IPS-15b (cell line): ENCODE results near the gene ALKBH5.

Experiments
- H3K27me3 ChIP-seq: one replicate; pipeline ENCODE4 v1.6.1; 2013; ENCODE audit warnings: low read length; ENCODE audit not compliant: control insufficient read depth, insufficient read depth
- H3K36me3 ChIP-seq: one replicate; pipeline ENCODE4 v1.6.1; 2013; ENCODE audit warnings: low read length; ENCODE audit not compliant: control insufficient read depth, insufficient read depth
- H3K4me1 ChIP-seq: one replicate; pipeline ENCODE4 v1.6.1; 2013; ENCODE audit warnings: mild to moderate bottlenecking, low read length; ENCODE audit not compliant: control insufficient read depth, insufficient read depth
- H3K4me3 ChIP-seq: one replicate; pipeline ENCODE4 v1.5.1; 2013; ENCODE audit warnings: low read depth, low read length
- H3K9ac ChIP-seq: one replicate; pipeline ENCODE4 v1.6.1; 2013; ENCODE audit warnings: low read depth, mild to moderate bottlenecking, low read length
- H3K9me3 ChIP-seq: one replicate; pipeline ENCODE4 v1.6.1; 2013; ENCODE audit warnings: mild to moderate bottlenecking, low read length; ENCODE audit not compliant: control insufficient read depth, insufficient read depth

ALKBH5 gene

GRCh38 chr17:18228176-18228682 is 44.6 kb downstream of the ALKBH5 start:
- no peaks in the 10 kb centered on the region for H3K27me3 ChIP-seq
- H3K9me3 ChIP-seq = no peaks in the 10 kb centered on the region
- peaks cover 5% of the 10 kb centered on the region for H3K4me1 ChIP-seq
- H3K36me3 ChIP-seq = peaks cover 13% of the 10 kb centered on the region
- no peak overlapping the region for H3K4me3 ChIP-seq
- no peak overlapping the region for H3K9ac ChIP-seq

DNA sequence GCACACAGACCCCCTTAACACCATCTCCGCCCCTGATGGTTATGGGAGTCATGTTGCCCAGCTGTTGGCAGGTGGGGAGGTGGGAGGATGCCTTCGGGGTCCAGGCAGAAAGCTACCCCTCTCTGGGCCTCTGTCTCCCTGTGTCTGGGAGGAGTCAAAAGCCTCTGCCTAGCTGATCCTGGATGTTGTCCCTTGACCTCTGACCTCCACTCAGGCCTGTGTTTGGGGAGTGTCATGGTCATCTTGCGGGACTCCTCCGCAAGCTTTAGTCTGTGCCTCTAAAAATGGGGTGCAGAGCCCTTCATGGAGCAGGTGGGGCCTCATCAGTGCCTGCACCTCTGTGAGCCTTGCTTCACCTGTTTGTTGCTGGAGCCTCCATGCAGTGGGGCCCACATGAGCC is 45.6 kb downstream of the ALKBH5 start:
- Histone ChIP-seq H3K36me3 (peaks cover 22% of the 10 kb centered on the region), H3K4me1 (peaks cover 1% of the 10 kb centered on the region), H3K9me3 (no peaks in the 10 kb centered on the region), H3K4me3 (no peak overlapping the region), H3K27me3 (no peaks in the 10 kb centered on the region), H3K9ac (no peak overlapping the region)

GRCh38 chr17:18229771-18230170 is 46.1 kb downstream of the ALKBH5 start:
- Histone ChIP-seq H3K36me3 (peaks cover 27% of the 10 kb centered on the region), H3K4me1 (no peaks in the 10 kb centered on the region), H3K4me3 (no peak overlapping the region), H3K9ac (no peak overlapping the region), H3K27me3 (no peaks in the 10 kb centered on the region), H3K9me3 (no peaks in the 10 kb centered on the region)

DNA sequence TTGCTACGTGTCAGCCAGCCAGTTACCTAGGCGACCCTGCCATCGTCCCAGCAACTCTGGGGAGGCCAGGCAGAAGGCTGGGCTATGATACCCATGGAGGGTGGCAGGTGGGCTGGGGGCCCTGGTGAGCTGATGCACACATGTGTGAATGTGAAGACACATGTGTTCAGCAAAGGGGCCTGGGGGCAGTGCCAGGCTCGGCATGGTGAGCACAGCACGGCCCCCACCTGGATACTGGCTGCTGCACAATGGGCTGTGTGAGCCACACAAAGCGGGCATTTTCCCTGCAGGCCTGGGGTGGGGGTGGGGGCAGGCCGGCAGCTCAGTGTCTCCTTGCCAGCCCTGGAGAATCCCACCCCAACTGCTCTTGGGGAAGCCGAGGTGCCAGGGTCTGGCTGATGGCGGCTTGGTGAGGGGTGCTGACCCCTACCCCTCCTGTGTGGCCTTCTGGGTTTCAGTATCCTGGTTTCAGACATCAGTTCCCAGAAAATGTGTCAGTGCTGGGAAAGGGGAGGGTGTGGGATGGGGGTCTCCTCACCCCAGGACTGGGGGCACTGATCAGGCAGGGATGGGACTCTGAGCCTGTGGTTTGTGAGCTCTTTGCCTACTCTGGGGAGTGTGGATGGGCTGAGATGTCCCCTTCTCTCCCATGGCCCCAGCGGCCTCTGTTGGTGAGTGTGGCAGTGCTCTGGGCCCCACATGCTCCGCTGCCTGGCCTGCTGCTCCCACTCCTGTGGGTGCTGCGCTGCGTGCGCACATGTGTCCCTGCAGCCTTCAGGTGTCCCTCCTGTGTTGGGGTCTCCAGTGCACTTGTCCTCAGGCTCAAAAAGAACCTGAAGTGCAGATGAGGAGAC is 46.9 kb downstream of the ALKBH5 start:
- Histone ChIP-seq H3K36me3 (peaks cover 35% of the 10 kb centered on the region), H3K9ac (no peak overlapping the region), H3K4me1 (no peaks in the 10 kb centered on the region), H3K9me3 (no peaks in the 10 kb centered on the region), H3K27me3 (no peaks in the 10 kb centered on the region), H3K4me3 (no peak overlapping the region)

DNA sequence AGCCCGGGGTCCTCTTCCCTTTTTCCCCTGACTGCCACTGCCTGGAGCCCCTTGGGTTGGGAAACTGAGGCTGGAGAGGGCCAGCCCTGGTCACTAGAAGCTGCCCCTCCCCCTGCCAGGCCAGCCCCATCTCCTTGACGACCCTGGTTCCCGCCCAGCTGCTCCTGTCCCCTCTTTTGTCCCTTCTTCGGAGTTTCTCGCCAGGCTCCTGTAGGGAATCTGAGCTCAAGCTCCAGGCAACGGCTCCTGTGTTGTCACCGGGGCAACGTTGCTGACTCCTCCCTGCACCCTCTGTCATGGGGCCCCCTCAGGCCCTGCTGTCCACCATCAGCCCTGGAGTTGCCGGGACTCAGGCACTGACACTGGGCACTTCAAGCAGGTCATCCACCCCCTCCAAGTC is 47.5 kb downstream of the ALKBH5 start:
- no peaks in the 10 kb centered on the region for H3K9me3 ChIP-seq
- no peak overlapping the region for H3K9ac ChIP-seq
- no peak overlapping the region for H3K4me3 ChIP-seq
- H3K4me1 ChIP-seq = no peaks in the 10 kb centered on the region
- no peaks in the 10 kb centered on the region for H3K27me3 ChIP-seq
- H3K36me3 ChIP-seq = peaks cover 41% of the 10 kb centered on the region

- Histone ChIP-seq H3K4me1 (no peaks in the 10 kb centered on the region), H3K4me3 (no peak overlapping the region), H3K9me3 (no peaks in the 10 kb centered on the region), H3K36me3 (peaks cover 67% of the 10 kb centered on the region), H3K27me3 (no peaks in the 10 kb centered on the region), H3K9ac (no peak overlapping the region)
These were observed 50.3 kb downstream of the ALKBH5 start for GRCh38 chr17:18233803-18234518.

GRCh38 chr17:18234853-18235380 is 51.3 kb downstream of the ALKBH5 start:
- Histone ChIP-seq H3K9me3 (no peaks in the 10 kb centered on the region), H3K4me1 (no peaks in the 10 kb centered on the region), H3K9ac (no peak overlapping the region), H3K4me3 (no peak overlapping the region), H3K27me3 (no peaks in the 10 kb centered on the region), H3K36me3 (peaks cover 69% of the 10 kb centered on the region)

DNA sequence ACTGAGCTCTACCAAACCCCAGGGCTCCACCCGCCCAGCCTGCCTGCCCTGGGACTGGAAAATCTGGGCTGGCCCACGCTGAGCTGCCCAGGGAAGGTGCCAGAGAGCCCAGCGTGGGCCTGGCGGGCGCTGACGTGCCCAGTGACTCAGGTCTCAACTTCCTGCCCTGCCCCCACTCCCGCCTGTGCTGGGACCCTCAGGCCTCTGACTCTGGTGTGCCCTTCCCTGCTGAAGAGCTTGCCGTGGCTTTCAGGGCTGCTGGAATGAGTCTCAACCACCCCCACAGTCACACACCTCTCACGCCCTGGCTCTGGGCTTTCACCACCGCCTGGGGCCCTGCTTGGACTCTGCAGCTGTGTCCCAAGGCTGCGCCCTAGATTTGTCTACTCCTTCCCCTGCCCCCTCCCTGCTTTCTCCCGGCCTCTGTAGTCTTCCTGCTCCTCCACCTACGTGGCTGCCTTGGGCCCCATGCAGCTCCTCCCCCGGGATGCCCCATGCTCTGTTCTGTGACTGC is 52.2 kb downstream of the ALKBH5 start:
- H3K9me3 ChIP-seq = no peaks in the 10 kb centered on the region
- H3K36me3 ChIP-seq = peaks cover 75% of the 10 kb centered on the region
- H3K9ac ChIP-seq = no peak overlapping the region
- no peaks in the 10 kb centered on the region for H3K4me1 ChIP-seq
- H3K27me3 ChIP-seq = no peaks in the 10 kb centered on the region
- H3K4me3 ChIP-seq = no peak overlapping the region

DNA sequence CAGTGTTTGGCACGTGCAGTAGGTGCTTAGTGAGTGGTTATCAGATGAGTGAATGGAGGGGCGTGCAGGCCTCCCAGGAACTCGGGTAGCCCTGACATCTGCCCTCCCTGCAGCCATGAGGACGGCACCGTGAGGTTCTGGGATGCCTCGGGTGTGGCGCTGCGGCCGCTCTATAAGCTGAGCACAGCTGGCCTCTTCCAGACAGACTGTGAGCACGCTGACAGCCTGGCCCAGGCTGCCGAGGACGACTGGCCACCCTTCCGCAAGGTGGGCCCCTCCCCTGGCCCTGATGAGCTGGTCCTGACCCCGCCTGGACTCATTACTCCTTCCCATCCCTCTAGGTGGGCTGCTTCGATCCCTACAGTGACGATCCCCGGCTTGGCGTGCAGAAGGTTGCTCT is 52.9 kb downstream of the ALKBH5 start:
- H3K4me1 ChIP-seq = no peaks in the 10 kb centered on the region
- H3K9ac ChIP-seq = no peak overlapping the region

DNA sequence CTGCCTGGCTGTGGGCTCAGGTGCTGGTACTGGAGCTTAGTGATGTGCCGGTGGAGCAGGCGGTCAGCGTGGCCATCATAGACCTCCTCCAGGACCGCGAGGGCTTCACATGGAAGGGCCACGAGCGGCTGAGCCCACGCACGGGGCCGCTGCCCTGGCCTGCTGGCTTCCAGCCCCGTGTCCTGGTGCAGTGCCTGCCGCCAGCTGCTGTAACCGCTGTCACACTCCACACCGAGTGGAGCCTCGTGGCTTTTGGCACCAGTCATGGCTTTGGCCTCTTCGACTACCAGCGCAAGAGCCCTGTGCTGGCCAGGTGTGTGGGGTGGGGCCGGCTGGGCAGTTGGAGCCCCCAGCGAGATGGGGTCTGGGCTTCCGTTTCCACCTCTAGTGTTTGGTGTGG is 53.8 kb downstream of the ALKBH5 start:
- Histone ChIP-seq H3K36me3 (peaks cover 83% of the 10 kb centered on the region), H3K27me3 (no peaks in the 10 kb centered on the region), H3K4me3 (no peak overlapping the region), H3K9me3 (no peaks in the 10 kb centered on the region), H3K9ac (no peak overlapping the region), H3K4me1 (no peaks in the 10 kb centered on the region)

More for the DNA sequence above, 52.9 kb downstream of the ALKBH5 start:
- H3K27me3 ChIP-seq = no peaks in the 10 kb centered on the region
- no peaks in the 10 kb centered on the region for H3K9me3 ChIP-seq
- peaks cover 81% of the 10 kb centered on the region for H3K36me3 ChIP-seq
- H3K4me3 ChIP-seq = no peak overlapping the region

DNA sequence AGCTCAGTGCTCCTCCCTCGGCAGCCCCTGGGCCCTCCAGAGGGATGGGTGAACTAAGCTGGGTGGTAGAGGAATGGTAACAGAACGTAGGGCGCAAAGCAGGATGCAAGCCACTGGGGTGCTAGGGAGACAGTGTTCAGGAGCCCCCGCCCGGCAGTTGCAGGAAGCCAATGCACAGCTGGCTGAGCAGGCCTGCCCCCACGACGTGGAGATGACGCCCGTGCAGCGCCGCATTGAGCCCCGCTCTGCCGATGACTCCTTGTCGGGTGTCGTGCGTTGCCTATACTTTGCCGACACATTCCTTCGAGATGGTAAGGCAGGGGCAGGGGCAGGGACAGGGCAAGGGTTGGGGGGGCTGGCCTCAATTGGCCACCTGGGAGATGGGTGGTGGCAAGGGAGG is 54.7 kb downstream of the ALKBH5 start:
- no peak overlapping the region for H3K4me3 ChIP-seq
- peaks cover 82% of the 10 kb centered on the region for H3K36me3 ChIP-seq

More for the DNA sequence above, 54.7 kb downstream of the ALKBH5 start:
- H3K27me3 ChIP-seq = no peaks in the 10 kb centered on the region
- H3K4me1 ChIP-seq = no peaks in the 10 kb centered on the region
- no peaks in the 10 kb centered on the region for H3K9me3 ChIP-seq
- no peak overlapping the region for H3K9ac ChIP-seq
